ENCODE data around the gene SSNA1.

SSNA1 gene

GRCh38 chr9:137167747-137168572 is 20.5 kb upstream of the SSNA1 start:
- TF ChIP-seq, protein P1, sequence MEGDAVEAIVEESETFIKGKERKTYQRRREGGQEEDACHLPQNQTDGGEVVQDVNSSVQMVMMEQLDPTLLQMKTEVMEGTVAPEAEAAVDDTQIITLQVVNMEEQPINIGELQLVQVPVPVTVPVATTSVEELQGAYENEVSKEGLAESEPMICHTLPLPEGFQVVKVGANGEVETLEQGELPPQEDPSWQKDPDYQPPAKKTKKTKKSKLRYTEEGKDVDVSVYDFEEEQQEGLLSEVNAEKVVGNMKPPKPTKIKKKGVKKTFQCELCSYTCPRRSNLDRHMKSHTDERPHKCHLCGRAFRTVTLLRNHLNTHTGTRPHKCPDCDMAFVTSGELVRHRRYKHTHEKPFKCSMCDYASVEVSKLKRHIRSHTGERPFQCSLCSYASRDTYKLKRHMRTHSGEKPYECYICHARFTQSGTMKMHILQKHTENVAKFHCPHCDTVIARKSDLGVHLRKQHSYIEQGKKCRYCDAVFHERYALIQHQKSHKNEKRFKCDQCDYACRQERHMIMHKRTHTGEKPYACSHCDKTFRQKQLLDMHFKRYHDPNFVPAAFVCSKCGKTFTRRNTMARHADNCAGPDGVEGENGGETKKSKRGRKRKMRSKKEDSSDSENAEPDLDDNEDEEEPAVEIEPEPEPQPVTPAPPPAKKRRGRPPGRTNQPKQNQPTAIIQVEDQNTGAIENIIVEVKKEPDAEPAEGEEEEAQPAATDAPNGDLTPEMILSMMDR (IDR thresholded peaks at IDR 0.05) = no peak

DNA sequence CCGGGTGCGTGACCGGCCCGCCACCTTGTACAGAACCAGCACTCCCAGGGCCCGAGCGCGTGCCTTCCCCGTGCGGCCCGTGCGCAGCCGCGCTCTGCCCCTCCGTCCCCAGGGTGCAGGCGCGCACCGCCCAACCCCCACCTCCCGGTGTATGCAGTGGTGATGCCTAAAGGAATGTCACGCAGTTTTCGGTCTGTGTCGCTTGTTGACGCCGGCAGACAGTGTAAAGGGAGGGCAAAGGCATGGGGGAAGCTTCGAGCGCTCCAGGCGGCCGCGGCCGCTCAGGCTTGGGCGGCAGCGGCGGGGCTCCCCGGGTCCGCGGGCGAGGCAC is 19.9 kb upstream of the SSNA1 start:
- TF ChIP-seq, protein P1 (IDR thresholded peaks at IDR 0.05) = no peak

- TF ChIP-seq, protein P1 (IDR thresholded peaks at IDR 0.05) = no peak
Measured at GRCh38 chr9:137168904-137169856, 19.3 kb upstream of the SSNA1 start.

DNA sequence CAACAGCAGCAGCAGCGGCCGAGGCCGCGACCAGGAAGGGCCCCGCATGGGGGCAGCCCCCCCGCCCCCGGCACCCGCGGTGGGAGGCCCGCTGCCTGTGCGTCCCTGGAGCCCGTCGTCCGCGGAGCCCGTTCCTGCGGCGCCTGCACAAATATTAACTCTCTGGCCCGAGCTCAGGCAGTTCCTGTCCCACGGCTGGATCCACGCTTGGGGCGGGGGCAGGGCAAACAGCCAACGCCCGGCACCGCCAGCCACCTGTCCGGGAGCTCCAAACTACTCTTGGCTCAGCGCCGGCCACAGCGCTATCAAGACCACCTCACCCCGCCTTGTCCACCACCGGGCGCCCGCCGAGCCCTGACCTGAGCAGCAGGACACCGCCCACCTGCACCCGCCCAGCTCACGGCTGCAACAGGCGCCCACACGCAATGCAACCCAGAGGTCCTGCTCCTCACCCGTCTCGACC is 18.5 kb upstream of the SSNA1 start, which contains the start of gene LRRC26:
TSS of gene LRRC26 (minus strand) at position 156 of the 463 bp plus-strand sequence. CDS start at position 48, 108 bp downstream.
- TF ChIP-seq, protein P1 (IDR thresholded peaks at IDR 0.05) = no peak

- TF ChIP-seq, protein P1 (IDR thresholded peaks at IDR 0.05) = no peak
Measured at GRCh38 chr9:137170486-137171148, 17.9 kb upstream of the SSNA1 start.

DNA sequence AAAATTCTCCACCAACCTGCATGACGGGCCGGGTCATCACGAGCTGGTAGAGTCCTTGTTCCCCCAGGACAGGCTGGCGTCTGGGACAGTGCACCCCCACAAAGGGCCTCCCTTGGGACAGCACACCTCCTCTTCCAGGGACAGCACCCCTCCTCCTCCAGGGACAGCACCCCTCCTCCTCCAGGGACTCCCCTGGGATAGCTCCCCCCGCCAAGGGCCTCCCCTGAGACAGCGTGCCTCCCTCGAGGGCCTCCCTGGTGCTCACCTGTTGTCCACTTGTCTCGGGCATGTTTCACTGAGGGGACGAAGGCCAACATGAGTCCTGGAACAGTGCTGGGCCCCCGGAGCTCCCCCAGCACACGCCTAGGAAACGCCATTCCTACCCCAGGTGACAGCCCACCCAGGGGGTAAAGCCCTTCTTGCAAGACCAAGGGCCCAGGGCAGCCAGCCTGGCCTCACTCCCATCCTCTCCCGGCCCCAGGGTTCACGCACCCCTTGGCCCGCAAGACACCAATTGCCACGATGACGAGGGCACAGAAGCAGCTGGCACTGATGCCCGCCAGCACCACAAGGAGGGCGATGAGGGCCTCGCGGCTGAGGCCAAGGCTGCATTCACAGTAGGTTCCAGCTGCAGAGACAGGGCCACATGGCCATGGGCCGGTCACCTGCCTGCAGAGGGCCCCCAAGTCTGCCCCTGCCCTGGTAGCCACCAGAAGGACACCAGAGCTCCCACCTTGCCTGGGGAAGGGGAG is 17.2 kb upstream of the SSNA1 start:
- TF ChIP-seq, protein P1 (IDR thresholded peaks at IDR 0.05) = no peak
